Naive thymus-derived CD4-positive, alpha-beta T cell (primary cell): ENCODE measurements around the gene GABRR3. TPM values are rescaled to one million over a fixed set of nuclear protein-coding genes. Genes with fewer than 3 reads are reported as not detected.
A peak's percentile ranks its signal among the peaks of the same experiment; 100 is the strongest.

Experiments
- ATAC-seq: fragments of 150-1000 bp; cut with Tn5 transposase; 2 replicates; pipeline ENCODE4 v1.10.0; 2021; ENCODE audit warnings: mild to moderate bottlenecking, moderate library complexity
- CTCF ChIA-PET: fragments of 350-600 bp; sonication (Branson Sonifier 250); formaldehyde crosslinking; loops from one replicate; lab custom pipeline; 2021; ENCODE audit warnings: antibody characterized with exemption; lab: Charles Lee
- POLR2A ChIA-PET: fragments of 350-600 bp; sonication (Branson Sonifier 250); formaldehyde crosslinking; loops from one replicate; lab custom pipeline; 2021; ENCODE audit warnings: antibody characterized with exemption, inconsistent platforms; lab: Charles Lee
- DNase-seq, 9 donors: peaks; one replicate each; pipeline versions ENCODE4 v3.0.0 to v3.0.0-alpha.2; 2020 to 2022; ENCODE audit warnings: mixed read lengths in 1 of 9
- H3K27ac ChIP-seq: one replicate; pipeline ENCODE4 v1.7.0; 2013; ENCODE audit warnings: mild to moderate bottlenecking, low read depth, low read length, moderate library complexity
- H3K27me3 ChIP-seq, 2 donors: one replicate each; pipeline ENCODE4 v1.7.0; 2013; ENCODE audit warnings: low read length in 2 of 2, mild to moderate bottlenecking in 2 of 2, moderate library complexity in 2 of 2; ENCODE audit not compliant: control insufficient read depth in 2 of 2, insufficient read depth in 2 of 2
- H3K36me3 ChIP-seq, 3 experiments: 1 replicate in 2 of 3; 2 replicates in 1 of 3; pipeline ENCODE4 v1.7.0; 2013; ENCODE audit warnings: low read length in 3 of 3, mild to moderate bottlenecking in 3 of 3, moderate library complexity in 1 of 3; ENCODE audit not compliant: insufficient read depth in 3 of 3, control insufficient read depth in 2 of 3
- H3K4me1 ChIP-seq, 2 donors: one replicate each; pipeline ENCODE4 v1.7.0; 2013; ENCODE audit warnings: low read length in 2 of 2, mild to moderate bottlenecking in 2 of 2, moderate library complexity in 1 of 2; ENCODE audit not compliant: control insufficient read depth in 2 of 2, insufficient read depth in 2 of 2
- H3K4me3 ChIP-seq: 2 replicates; pipeline ENCODE4 v1.7.0; 2013; ENCODE audit warnings: mild to moderate bottlenecking, low read length
- H3K9me3 ChIP-seq, 3 experiments: 1 replicate in 2 of 3; 2 replicates in 1 of 3; pipeline ENCODE4 v1.7.0; 2013; ENCODE audit warnings: low read length in 3 of 3; ENCODE audit not compliant: control insufficient read depth in 2 of 3
- H3K27ac Mint-ChIP-seq, 9 donors: one replicate each; pipeline ENCODE4 v1.8.0; 2020 to 2022; ENCODE audit warnings: mixed read lengths in 9 of 9, mild to moderate bottlenecking in 8 of 9, moderate library complexity in 5 of 9, inconsistent platforms in 2 of 9
- H3K27me3 Mint-ChIP-seq, 5 donors: one replicate each; pipeline ENCODE4 v1.8.0; 2021 to 2022; ENCODE audit warnings: mixed read lengths in 5 of 5, mild to moderate bottlenecking in 1 of 5
- H3K36me3 Mint-ChIP-seq, 5 donors: one replicate each; pipeline ENCODE4 v1.8.0; 2020 to 2022; ENCODE audit warnings: mixed read lengths in 5 of 5, mild to moderate bottlenecking in 3 of 5, inconsistent platforms in 1 of 5
- H3K4me1 Mint-ChIP-seq, 7 donors: one replicate each; pipeline ENCODE4 v1.8.0; 2020 to 2022; ENCODE audit warnings: mixed read lengths in 7 of 7, mild to moderate bottlenecking in 3 of 7, inconsistent platforms in 1 of 7
- H3K4me3 Mint-ChIP-seq, 10 donors: one replicate each; pipeline ENCODE4 v1.8.0; 2020 to 2022; ENCODE audit warnings: mild to moderate bottlenecking in 10 of 10, mixed read lengths in 10 of 10, moderate library complexity in 6 of 10, inconsistent platforms in 2 of 10
- H3K9me3 Mint-ChIP-seq, 11 donors: one replicate each; pipeline ENCODE4 v1.8.0; 2020 to 2022; ENCODE audit warnings: mixed read lengths in 11 of 11, mild to moderate bottlenecking in 4 of 11, inconsistent platforms in 1 of 11, moderate library complexity in 1 of 11
- intact Hi-C, 2 donors: fragments of 100-400 bp; cut with micrococcal nuclease; formaldehyde crosslinking; loops; one replicate each; pipeline ENCODE4 v1.15.1; 2023
- polyA plus RNA-seq, 2 donors: library from polyadenylated mRNA; unstranded; fragments of 300-500 nt; fragmentation: Illumina TruSeq; gene quantifications; one replicate each; pipeline ENCODE4 v1.2.3, GENCODE V29; 2021
- total RNA-seq, 6 experiments: library from RNA in 5 of 6; stranded (reverse) in 5 of 6; gene quantifications; 1 replicate in 5 of 6; 2 replicates in 1 of 6; pipeline ENCODE4 v1.2.3 and lab custom pipeline; 2021 to 2026

The GABRR3 gene
- total and polyA plus RNA-seq, 7 experiments from 2014 or later, result not detected

DNA sequence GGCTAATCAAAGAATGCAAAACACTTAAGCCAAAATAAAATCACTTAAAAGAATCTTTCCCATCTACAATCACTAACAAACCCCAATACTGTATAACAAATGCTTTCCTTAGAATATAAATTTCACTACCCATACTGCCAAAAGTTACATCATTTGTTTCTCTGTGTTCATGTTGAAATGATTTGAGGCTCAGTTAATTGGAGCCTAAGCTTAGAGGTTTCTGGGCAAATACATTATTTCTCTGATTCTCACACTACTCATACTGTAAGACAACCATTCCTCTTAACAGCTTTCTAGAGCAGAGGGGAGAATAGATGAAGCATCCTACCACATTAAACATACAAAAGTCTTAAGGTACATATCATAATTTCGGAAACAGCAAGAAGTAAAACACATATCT is 65.0 kb downstream of the GABRR3 start:
- H3K36me3 Mint-ChIP-seq, result peaks cover 0 to 32% (median 11%) of the 10 kb centered on the region in 5 donors
- ChIA-PET CTCF (interaction anchor here (1.2 kb wide), 1 partner anchor 17 kb away, joined by 3 read pairs; no protein-coding TSS in a partner anchor), POLR2A (interaction anchor here (0.6 kb wide), 1 partner anchor 82 kb away, joined by 3 read pairs; no protein-coding TSS in a partner anchor)
- ATAC-seq (no peak), DNase-seq (no peak)
- intact Hi-C loops, result loop anchor here (2.0 to 5.0 kb wide), 5 partner anchors 13 to 932 kb away; partner anchors contain the start of genes CPOX (in 1 of the 2) and DCBLD2 (in 1 of the 2)
- peaks cover 42 to 90% (median 80%) of the 10 kb centered on the region in 7 donors for H3K4me1 Mint-ChIP-seq
- no peaks in the 10 kb centered on the region for H3K27me3 Mint-ChIP-seq
- no peak overlapping the region for H3K4me3 ChIP-seq
- H3K27ac ChIP-seq, result no peak overlapping the region
- H3K36me3 ChIP-seq, result peaks cover 0 to 7% (median 5%) of the 10 kb centered on the region in 3 experiments
- peaks cover 9 to 24% of the 10 kb centered on the region in 2 donors for H3K4me1 ChIP-seq
- peak overlapping the region; percentile 14 to 94 (median 84) for H3K27ac Mint-ChIP-seq
- peak overlapping the region; percentile 2 to 97 (median 92) for H3K4me3 Mint-ChIP-seq
- H3K9me3 ChIP-seq, result no peaks in the 10 kb centered on the region
- H3K27me3 ChIP-seq, result no peaks in the 10 kb centered on the region
- H3K9me3 Mint-ChIP-seq, result peaks cover 0 to 2% (median 0%) of the 10 kb centered on the region in 11 donors

DNA sequence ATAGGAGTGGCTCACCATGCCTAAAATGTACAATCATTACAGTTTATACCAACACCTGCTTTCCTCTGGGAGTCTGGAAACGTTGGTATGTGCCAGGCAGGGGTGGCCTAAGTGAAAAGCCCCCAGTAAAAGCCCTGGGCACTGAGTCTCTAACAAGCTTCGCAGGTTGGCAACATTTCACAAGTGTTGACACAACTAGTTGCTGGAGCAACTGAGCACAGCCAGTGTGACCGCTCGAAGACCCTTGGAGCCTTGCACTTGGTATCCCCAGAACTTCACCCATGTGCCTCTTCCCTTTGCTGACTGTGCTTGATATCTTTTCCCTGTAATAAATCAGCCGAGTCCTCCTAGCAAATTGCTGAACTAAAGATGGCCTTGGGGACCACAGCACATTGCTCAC is 65.6 kb downstream of the GABRR3 start:
- Mint-ChIP-seq H3K27me3 (no peaks in the 10 kb centered on the region), H3K9me3 (peaks cover 0 to 2% (median 0%) of the 10 kb centered on the region in 11 donors), H3K4me3 (peak overlapping the region in 5 of 10 donors; percentile 14 to 93 (median 83)), H3K27ac (peak overlapping the region in 5 of 9 donors; percentile 1 to 90 (median 47)), H3K4me1 (peaks cover 45 to 88% (median 79%) of the 10 kb centered on the region in 7 donors), H3K36me3 (peaks cover 0 to 35% (median 11%) of the 10 kb centered on the region in 5 donors)
- intact Hi-C loops, result loop anchor here in 1 of 2 donors (2.0 kb wide), 1 partner anchor 21 kb away; no protein-coding TSS in a partner anchor
- Histone ChIP-seq H3K27me3 (no peaks in the 10 kb centered on the region), H3K36me3 (peaks cover 0 to 7% (median 5%) of the 10 kb centered on the region in 3 experiments), H3K27ac (no peak overlapping the region), H3K9me3 (no peaks in the 10 kb centered on the region), H3K4me1 (peaks cover 9 to 24% of the 10 kb centered on the region in 2 donors), H3K4me3 (no peak overlapping the region)
- no peak for DNase-seq
- ChIA-PET CTCF (interaction anchor here (1.1 to 1.2 kb wide), 2 partner anchors 16 to 52 kb away, joined by 3 read pairs; no protein-coding TSS in a partner anchor), POLR2A (interaction anchor here (0.6 kb wide), 1 partner anchor 54 kb away, joined by 3 read pairs; no protein-coding TSS in a partner anchor)
- no peak for ATAC-seq

DNA sequence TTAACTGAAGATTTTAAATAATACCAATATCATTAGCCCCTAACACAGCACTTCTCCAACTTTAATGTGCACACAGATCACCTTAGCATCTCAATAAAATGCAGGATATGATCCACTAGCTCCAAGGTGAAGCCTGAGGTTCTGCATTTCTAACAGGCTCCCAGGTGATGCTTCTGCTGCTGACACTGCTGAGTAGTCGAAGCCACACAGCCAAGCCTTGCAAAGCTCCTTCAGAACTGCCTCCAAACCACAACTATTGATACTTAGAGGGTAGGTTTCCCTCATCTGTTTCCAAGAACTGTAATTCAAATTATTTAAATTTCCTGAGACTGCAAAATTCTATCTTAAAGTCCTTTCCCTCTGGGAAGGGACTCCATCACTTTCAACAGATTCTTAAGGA is 66.7 kb downstream of the GABRR3 start:
- no peak for ATAC-seq
- Histone ChIP-seq H3K27me3 (no peaks in the 10 kb centered on the region), H3K36me3 (peaks cover 0 to 10% (median 5%) of the 10 kb centered on the region in 3 experiments), H3K27ac (no peak overlapping the region), H3K9me3 (no peaks in the 10 kb centered on the region), H3K4me1 (peaks cover 9 to 32% of the 10 kb centered on the region in 2 donors), H3K4me3 (no peak overlapping the region)
- H3K27me3 Mint-ChIP-seq, result no peaks in the 10 kb centered on the region
- intact Hi-C loops, result loop anchor here in 1 of 2 donors (2.0 kb wide), 1 partner anchor 22 kb away; no protein-coding TSS in a partner anchor
- H3K36me3 Mint-ChIP-seq, result peaks cover 0 to 43% (median 11%) of the 10 kb centered on the region in 5 donors
- H3K4me1 Mint-ChIP-seq, result peaks cover 43 to 92% (median 84%) of the 10 kb centered on the region in 7 donors
- H3K27ac Mint-ChIP-seq, result peak overlapping the region in 1 of 9 donors; percentile 87
- peaks cover 0 to 2% (median 0%) of the 10 kb centered on the region in 11 donors for H3K9me3 Mint-ChIP-seq
- no peak for DNase-seq
- H3K4me3 Mint-ChIP-seq, result peak overlapping the region in 1 of 10 donors; percentile 93
- CTCF ChIA-PET, result interaction anchor here (0.6 to 1.5 kb wide), 3 partner anchors 17 to 26 kb away, joined by 3 to 4 read pairs (median 3); no protein-coding TSS in a partner anchor
- POLR2A ChIA-PET, result interaction anchor here (0.5 kb wide), 1 partner anchor 40 kb away, joined by 3 read pairs; no protein-coding TSS in a partner anchor

GRCh38 chr3:97967966-97968365 is 67.1 kb downstream of the GABRR3 start:
- peak overlapping the region in 2 of 9 donors; percentile 10 to 87 for H3K27ac Mint-ChIP-seq
- H3K4me1 Mint-ChIP-seq, result peaks cover 42 to 89% (median 81%) of the 10 kb centered on the region in 7 donors
- ChIA-PET POLR2A (no interaction called here), CTCF (interaction anchor here (1.3 to 1.5 kb wide), 2 partner anchors 17 to 23 kb away, joined by 3 to 4 read pairs; no protein-coding TSS in a partner anchor)
- Histone ChIP-seq H3K4me3 (no peak overlapping the region), H3K27me3 (no peaks in the 10 kb centered on the region), H3K36me3 (peaks cover 0 to 10% (median 5%) of the 10 kb centered on the region in 3 experiments), H3K4me1 (peaks cover 8 to 31% of the 10 kb centered on the region in 2 donors), H3K27ac (no peak overlapping the region), H3K9me3 (no peaks in the 10 kb centered on the region)
- peak overlapping the region in 1 of 10 donors; percentile 93 for H3K4me3 Mint-ChIP-seq
- intact Hi-C loops, result loop anchor here in 1 of 2 donors (2.0 kb wide), 1 partner anchor 23 kb away; no protein-coding TSS in a partner anchor
- DNase-seq (no peak), ATAC-seq (no peak)
- no peaks in the 10 kb centered on the region for H3K9me3 Mint-ChIP-seq
- H3K27me3 Mint-ChIP-seq, result no peaks in the 10 kb centered on the region
- peaks cover 0 to 43% (median 11%) of the 10 kb centered on the region in 5 donors for H3K36me3 Mint-ChIP-seq

DNA sequence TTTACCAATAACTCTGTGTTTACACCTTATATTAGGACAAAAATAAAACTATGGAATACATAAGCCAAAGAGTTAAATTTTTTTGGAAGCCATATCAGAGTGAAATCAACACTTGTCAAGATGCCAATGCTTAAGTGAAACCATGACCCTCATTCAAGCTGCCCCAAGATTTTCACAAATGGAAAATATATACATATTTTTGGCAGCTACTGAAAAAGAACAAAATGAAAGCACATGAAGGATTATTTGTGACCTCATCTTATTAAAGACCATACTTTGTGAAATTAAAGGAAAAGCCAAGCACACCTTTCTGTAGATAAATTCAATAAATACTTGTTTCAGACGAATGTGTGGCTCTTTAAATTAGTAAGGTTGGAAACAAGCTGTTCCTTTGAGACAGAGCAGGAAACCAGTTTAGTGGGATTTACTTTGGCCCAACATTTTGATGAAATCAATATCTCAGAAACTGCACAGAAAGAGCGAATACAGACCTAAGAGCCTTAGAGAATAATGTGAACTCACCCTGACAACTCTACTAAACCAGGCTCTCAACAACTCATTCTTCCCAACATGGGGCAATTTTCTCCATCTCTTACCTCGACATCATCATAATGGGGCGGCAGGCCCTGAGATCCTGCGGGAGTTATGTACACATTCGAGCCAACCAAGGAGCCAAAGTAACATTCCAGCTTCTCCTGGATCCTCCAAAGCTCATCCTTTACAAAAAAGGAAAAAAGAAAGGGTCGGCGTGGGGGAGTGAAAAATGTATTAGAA is 73.9 kb downstream of the GABRR3 start:
- peaks cover 0 to 9% of the 10 kb centered on the region in 2 donors for H3K4me1 ChIP-seq
- Mint-ChIP-seq H3K36me3 (peaks cover 8 to 55% (median 32%) of the 10 kb centered on the region in 5 donors), H3K4me1 (peaks cover 11 to 55% (median 41%) of the 10 kb centered on the region in 7 donors), H3K27ac (peak overlapping the region in 2 of 9 donors; percentile 36 to 47), H3K27me3 (no peaks in the 10 kb centered on the region), H3K4me3 (no peak overlapping the region), H3K9me3 (no peaks in the 10 kb centered on the region)
- H3K27me3 ChIP-seq, result no peaks in the 10 kb centered on the region
- no peak overlapping the region for H3K27ac ChIP-seq
- H3K36me3 ChIP-seq, result peaks cover 0 to 36% (median 6%) of the 10 kb centered on the region in 3 experiments
- H3K9me3 ChIP-seq, result no peaks in the 10 kb centered on the region
- POLR2A ChIA-PET, result interaction anchor here (0.6 kb wide), 1 partner anchor 104 kb away, joined by 5 read pairs; no protein-coding TSS in a partner anchor
- H3K4me3 ChIP-seq, result no peak overlapping the region
- CTCF ChIA-PET, result interaction anchor here (1.5 kb wide), 1 partner anchor 10 kb away, joined by 4 read pairs; no protein-coding TSS in a partner anchor
- no peak for DNase-seq
- intact Hi-C loops, result no loop called here
- no peak for ATAC-seq

DNA sequence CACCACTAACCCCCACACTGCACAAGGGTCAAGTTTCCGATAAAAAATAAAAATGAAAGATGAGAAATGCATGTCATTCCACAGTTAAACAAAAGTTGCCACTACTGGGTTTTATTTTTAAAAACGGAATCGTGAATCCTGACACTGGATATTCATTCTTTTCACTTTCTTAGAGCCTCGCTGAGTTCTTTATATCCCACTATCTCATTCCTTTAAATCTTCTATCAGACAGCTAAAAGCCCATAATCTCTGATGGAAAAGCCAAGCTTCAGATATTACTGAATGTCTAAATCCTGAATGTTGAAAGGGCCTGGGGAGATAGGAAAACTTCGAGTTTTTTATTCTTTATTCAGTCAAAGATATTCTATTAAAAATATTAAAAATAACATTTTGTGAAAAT is 74.6 kb downstream of the GABRR3 start:
- peaks cover 0 to 36% (median 6%) of the 10 kb centered on the region in 3 experiments for H3K36me3 ChIP-seq
- peaks cover 0 to 9% of the 10 kb centered on the region in 2 donors for H3K4me1 ChIP-seq
- Mint-ChIP-seq H3K36me3 (peaks cover 8 to 53% (median 27%) of the 10 kb centered on the region in 5 donors), H3K27ac (no peak overlapping the region), H3K4me1 (peaks cover 11 to 53% (median 35%) of the 10 kb centered on the region in 7 donors), H3K4me3 (no peak overlapping the region), H3K27me3 (no peaks in the 10 kb centered on the region), H3K9me3 (no peaks in the 10 kb centered on the region)
- no peaks in the 10 kb centered on the region for H3K27me3 ChIP-seq
- ChIA-PET POLR2A (no interaction called here), CTCF (interaction anchor here (1.5 kb wide), 1 partner anchor 11 kb away, joined by 4 read pairs; no protein-coding TSS in a partner anchor)
- ATAC-seq (no peak), DNase-seq (no peak)
- intact Hi-C loops, result no loop called here
- H3K9me3 ChIP-seq, result no peaks in the 10 kb centered on the region
- no peak overlapping the region for H3K4me3 ChIP-seq
- no peak overlapping the region for H3K27ac ChIP-seq
